Skeletal muscle satellite cell (primary cell): ENCODE results near the gene TINAG.

Source experiments
- H3K27me3 ChIP-seq: 2 replicates; pipeline ENCODE4 v1.7.0; 2013; ENCODE audit warnings: low read length; ENCODE audit not compliant: control insufficient read depth, insufficient read depth
- H3K36me3 ChIP-seq: 2 replicates; pipeline ENCODE4 v1.7.0; 2013; ENCODE audit warnings: mild to moderate bottlenecking, control low read depth, low read length; ENCODE audit not compliant: insufficient read depth
- H3K4me1 ChIP-seq: 2 replicates; pipeline ENCODE4 v1.7.0; 2013; ENCODE audit warnings: low read length; ENCODE audit not compliant: control insufficient read depth, insufficient read depth
- H3K4me2 ChIP-seq: 2 replicates; pipeline ENCODE4 v1.7.0; 2013; ENCODE audit warnings: mild to moderate bottlenecking, low read length
- H3K4me3 ChIP-seq: 2 replicates; pipeline ENCODE4 v1.7.0; 2013; ENCODE audit warnings: low read length
- H3K9ac ChIP-seq: 2 replicates; pipeline ENCODE4 v1.7.0; 2013; ENCODE audit warnings: mild to moderate bottlenecking, low read depth, low read length, moderate library complexity
- H3K9me3 ChIP-seq: replicated peaks from 2 replicates; pipeline ENCODE4 v1.7.0; 2013; ENCODE audit warnings: mild to moderate bottlenecking, control low read depth, low read length

Gene TINAG

GRCh38 chr6:54377776-54378175 lies 69.5 kb downstream of the TINAG start:
- no peaks in the 10 kb centered on the region for H3K27me3 ChIP-seq
- H3K4me1 ChIP-seq, result no peaks in the 10 kb centered on the region
- H3K36me3 ChIP-seq, result no peaks in the 10 kb centered on the region
- no peak overlapping the region for H3K4me2 ChIP-seq
- H3K4me3 ChIP-seq, result no peak overlapping the region
- no peaks in the 10 kb centered on the region for H3K9me3 ChIP-seq
- no peak overlapping the region for H3K9ac ChIP-seq

GRCh38 chr6:54386295-54386694 lies 78.1 kb downstream of the TINAG start:
- H3K4me3 ChIP-seq, result no peak overlapping the region
- H3K9me3 ChIP-seq, result no peaks in the 10 kb centered on the region
- no peaks in the 10 kb centered on the region for H3K27me3 ChIP-seq
- H3K36me3 ChIP-seq, result no peaks in the 10 kb centered on the region
- H3K9ac ChIP-seq, result no peak overlapping the region
- no peaks in the 10 kb centered on the region for H3K4me1 ChIP-seq
- no peak overlapping the region for H3K4me2 ChIP-seq

DNA sequence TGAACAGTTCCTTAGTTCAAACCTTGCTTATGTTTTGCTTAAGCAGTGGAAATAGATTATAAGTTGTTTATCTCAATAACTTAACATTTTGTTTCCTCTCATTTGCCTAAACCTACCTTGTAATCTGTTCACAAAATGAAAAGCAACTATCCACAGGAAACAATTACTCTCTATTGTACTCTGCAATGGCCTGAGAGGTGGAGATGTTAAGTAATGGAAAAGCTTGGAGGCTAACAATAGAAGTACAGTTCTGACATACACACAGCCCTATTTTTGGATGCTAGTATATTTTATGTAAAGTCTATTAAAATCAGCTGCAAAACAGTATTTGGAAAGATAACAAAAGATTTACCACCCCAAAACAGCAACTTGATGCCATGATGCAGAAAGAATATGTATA lies 82.1 kb downstream of the TINAG start:
- Histone ChIP-seq H3K27me3 (no peaks in the 10 kb centered on the region), H3K9me3 (no peaks in the 10 kb centered on the region), H3K4me3 (no peak overlapping the region), H3K4me1 (no peaks in the 10 kb centered on the region), H3K36me3 (no peaks in the 10 kb centered on the region), H3K4me2 (no peak overlapping the region), H3K9ac (no peak overlapping the region)

DNA sequence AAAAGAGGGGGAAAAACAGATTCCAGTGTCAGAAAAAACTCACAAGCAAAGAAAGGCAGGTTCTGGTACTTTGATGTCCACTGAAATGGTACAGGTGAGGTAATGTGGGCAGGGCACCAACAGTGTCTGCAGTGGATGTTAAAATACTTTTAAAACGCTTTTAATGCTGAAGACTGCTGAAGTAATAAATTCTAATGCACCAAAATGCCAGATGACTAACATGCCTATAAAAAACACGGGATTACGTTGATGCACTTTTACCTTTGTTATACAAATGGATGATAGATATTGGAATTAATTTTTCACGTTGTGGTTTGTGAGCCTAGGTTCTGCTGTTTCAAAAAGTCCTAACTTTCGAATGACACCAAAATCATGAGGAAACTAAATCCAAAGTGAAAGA lies 83.3 kb downstream of the TINAG start:
- no peak overlapping the region for H3K4me2 ChIP-seq
- no peaks in the 10 kb centered on the region for H3K4me1 ChIP-seq
- H3K9ac ChIP-seq, result no peak overlapping the region
- H3K9me3 ChIP-seq, result no peaks in the 10 kb centered on the region
- H3K27me3 ChIP-seq, result no peaks in the 10 kb centered on the region
- no peak overlapping the region for H3K4me3 ChIP-seq
- H3K36me3 ChIP-seq, result no peaks in the 10 kb centered on the region

DNA sequence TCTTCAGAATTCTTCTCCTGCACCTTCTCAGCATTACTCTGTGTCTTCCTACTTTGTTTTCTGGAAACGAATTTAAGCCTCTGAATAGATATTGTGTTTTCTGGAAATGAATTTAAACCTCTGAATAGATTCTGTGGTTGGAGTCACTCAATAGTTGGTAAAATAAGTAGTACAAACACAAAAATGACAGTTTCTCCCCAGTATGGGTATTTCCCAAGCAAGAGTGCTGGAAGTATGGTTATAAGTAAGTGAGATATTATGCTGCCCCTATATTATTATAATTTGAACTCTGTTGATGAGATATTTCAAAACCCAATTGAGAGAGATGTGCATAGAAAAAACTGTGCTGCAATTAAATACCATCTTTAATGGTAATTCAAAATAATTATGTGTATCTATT lies 94.9 kb downstream of the TINAG start:
- no peaks in the 10 kb centered on the region for H3K36me3 ChIP-seq
- no peaks in the 10 kb centered on the region for H3K27me3 ChIP-seq
- no peak overlapping the region for H3K9ac ChIP-seq
- H3K4me2 ChIP-seq, result no peak overlapping the region
- no peak overlapping the region for H3K4me3 ChIP-seq
- no peaks in the 10 kb centered on the region for H3K9me3 ChIP-seq
- no peaks in the 10 kb centered on the region for H3K4me1 ChIP-seq

GRCh38 chr6:54404791-54405190 lies 96.5 kb downstream of the TINAG start:
- Histone ChIP-seq H3K36me3 (no peaks in the 10 kb centered on the region), H3K9me3 (no peaks in the 10 kb centered on the region), H3K9ac (no peak overlapping the region), H3K4me1 (no peaks in the 10 kb centered on the region), H3K27me3 (no peaks in the 10 kb centered on the region), H3K4me2 (no peak overlapping the region), H3K4me3 (no peak overlapping the region)

DNA sequence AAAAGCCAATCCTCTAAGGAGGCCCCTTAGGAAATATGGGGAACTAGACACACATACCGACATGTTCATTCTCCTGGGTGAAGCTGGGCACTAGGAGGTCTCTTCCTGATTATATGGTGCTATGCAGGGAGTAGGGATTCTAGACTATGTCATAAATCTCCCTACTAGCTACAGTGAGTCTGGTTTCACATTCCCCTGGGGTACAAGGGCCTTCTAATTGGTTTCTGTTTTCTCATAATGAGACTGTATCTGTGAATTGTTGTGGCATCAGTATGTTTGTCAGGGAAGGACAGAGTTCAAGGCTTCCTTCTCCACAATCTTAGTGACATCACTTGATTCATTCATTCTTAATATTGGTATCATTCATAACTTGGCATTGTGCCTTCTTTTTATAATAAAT lies 103.5 kb downstream of the TINAG start:
- Histone ChIP-seq H3K36me3 (no peaks in the 10 kb centered on the region), H3K9ac (no peak overlapping the region), H3K9me3 (no peaks in the 10 kb centered on the region), H3K27me3 (no peaks in the 10 kb centered on the region), H3K4me3 (no peak overlapping the region), H3K4me1 (no peaks in the 10 kb centered on the region), H3K4me2 (no peak overlapping the region)

GRCh38 chr6:54415517-54415916 lies 107.3 kb downstream of the TINAG start:
- Histone ChIP-seq H3K9me3 (no peaks in the 10 kb centered on the region), H3K9ac (no peak overlapping the region), H3K4me1 (peaks cover 10% of the 10 kb centered on the region), H3K4me3 (no peak overlapping the region), H3K4me2 (no peak overlapping the region), H3K36me3 (no peaks in the 10 kb centered on the region), H3K27me3 (no peaks in the 10 kb centered on the region)

DNA sequence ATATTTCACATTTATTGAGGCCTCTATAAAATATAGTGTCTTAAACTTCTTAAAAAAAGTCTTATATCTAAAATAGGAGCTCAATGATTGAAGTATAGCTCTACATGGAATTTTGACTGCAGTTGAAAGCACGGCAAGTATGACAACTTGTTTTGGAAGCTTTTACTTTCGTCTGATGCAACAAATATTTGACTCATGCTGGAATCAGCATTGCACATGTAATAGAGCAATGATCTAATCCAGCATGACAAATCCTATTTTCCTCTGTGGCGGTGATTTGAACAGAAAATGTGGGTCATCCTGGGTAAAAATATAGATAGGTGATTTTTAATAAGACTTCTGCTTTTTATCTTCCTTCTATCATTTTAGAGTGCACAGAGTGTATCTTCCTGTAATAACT lies 111.6 kb downstream of the TINAG start:
- H3K9ac ChIP-seq, result peak overlapping the region; percentile 2
- H3K4me3 ChIP-seq, result no peak overlapping the region
- H3K4me2 ChIP-seq, result peak overlapping the region; percentile 57
- no peaks in the 10 kb centered on the region for H3K27me3 ChIP-seq
- no peaks in the 10 kb centered on the region for H3K36me3 ChIP-seq
- H3K9me3 ChIP-seq, result no peaks in the 10 kb centered on the region
- peaks cover 11% of the 10 kb centered on the region for H3K4me1 ChIP-seq

DNA sequence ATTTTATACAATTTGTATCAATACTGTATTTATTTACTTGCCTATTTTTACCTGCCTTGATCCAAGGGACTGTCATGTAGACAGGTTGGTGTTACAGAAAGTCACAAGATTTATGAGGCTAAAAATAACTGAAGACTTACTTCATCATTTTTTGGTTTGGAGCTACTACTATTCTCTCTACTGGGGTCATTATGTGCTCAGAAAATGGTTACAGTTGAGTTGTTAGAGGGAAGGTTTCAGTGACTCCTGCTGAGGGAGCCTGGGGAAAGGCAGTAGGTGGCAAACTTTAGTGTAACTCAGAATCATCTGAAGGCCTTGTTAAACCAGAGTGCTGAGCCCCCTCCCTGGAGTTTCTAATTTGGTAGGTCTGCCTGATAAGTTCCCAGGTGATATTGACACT lies 118.8 kb downstream of the TINAG start:
- Histone ChIP-seq H3K4me3 (no peak overlapping the region), H3K27me3 (no peaks in the 10 kb centered on the region), H3K9ac (no peak overlapping the region), H3K4me2 (no peak overlapping the region), H3K4me1 (peaks cover 24% of the 10 kb centered on the region), H3K36me3 (no peaks in the 10 kb centered on the region), H3K9me3 (no peaks in the 10 kb centered on the region)

DNA sequence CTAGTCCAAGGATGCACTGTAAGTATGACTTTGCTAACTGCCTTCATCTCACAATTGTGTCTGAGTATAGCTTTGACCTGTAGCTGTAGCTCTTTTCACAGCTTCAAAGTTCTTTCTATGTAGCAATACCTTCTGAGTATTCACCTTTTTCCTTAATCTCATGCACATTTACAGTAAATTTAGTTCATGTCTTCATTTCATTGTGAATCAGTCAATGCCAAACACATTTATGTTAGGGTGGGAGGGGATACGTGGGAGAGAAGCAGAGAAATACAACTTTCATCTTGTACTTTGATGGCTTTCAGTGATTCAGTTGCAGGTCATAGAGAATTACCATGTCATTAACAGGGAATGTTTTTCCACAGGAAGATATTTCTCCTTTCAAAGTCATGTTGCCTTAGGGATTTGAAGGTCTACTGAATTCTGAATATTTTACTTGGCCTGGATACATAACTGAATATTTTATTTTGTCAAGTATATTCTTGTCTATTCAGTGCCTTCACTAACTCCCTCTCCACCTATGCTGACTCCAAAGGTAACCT lies 119.2 kb downstream of the TINAG start:
- no peaks in the 10 kb centered on the region for H3K9me3 ChIP-seq
- H3K4me1 ChIP-seq, result peaks cover 24% of the 10 kb centered on the region
- H3K36me3 ChIP-seq, result no peaks in the 10 kb centered on the region
- H3K27me3 ChIP-seq, result no peaks in the 10 kb centered on the region
- H3K9ac ChIP-seq, result no peak overlapping the region
- H3K4me2 ChIP-seq, result no peak overlapping the region
- H3K4me3 ChIP-seq, result no peak overlapping the region

DNA sequence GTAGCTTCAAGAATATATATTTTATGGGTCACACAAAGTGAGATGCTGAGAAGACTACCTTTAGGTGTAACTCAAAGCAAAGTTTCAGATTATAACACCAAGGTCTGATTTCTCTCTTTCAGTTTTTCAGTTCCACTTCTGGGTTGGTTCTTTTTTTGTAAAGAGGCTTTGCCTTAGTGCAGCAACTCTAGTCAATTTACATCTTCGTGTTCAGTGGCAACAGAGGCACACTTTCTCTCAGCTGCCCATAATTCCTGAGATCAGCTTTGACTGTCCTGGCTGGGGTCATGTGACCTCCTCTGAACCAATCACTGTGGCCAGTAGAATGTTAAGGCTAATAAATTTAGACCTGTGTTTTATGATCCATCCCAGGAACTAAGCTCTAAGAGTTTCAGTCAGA lies 120.2 kb downstream of the TINAG start:
- H3K36me3 ChIP-seq, result no peaks in the 10 kb centered on the region
- H3K9ac ChIP-seq, result no peak overlapping the region
- no peak overlapping the region for H3K4me2 ChIP-seq
- peaks cover 24% of the 10 kb centered on the region for H3K4me1 ChIP-seq
- no peak overlapping the region for H3K4me3 ChIP-seq
- H3K9me3 ChIP-seq, result no peaks in the 10 kb centered on the region
- no peaks in the 10 kb centered on the region for H3K27me3 ChIP-seq
